ENCODE measurements around the gene TMEM229B. TPM values are rescaled to one million over a fixed set of nuclear protein-coding genes. Genes with fewer than 3 reads are reported as not detected.

TMEM229B gene
- total RNA-seq, 2 experiments from 2014 or later = 3.9 to 11.7 TPM

DNA sequence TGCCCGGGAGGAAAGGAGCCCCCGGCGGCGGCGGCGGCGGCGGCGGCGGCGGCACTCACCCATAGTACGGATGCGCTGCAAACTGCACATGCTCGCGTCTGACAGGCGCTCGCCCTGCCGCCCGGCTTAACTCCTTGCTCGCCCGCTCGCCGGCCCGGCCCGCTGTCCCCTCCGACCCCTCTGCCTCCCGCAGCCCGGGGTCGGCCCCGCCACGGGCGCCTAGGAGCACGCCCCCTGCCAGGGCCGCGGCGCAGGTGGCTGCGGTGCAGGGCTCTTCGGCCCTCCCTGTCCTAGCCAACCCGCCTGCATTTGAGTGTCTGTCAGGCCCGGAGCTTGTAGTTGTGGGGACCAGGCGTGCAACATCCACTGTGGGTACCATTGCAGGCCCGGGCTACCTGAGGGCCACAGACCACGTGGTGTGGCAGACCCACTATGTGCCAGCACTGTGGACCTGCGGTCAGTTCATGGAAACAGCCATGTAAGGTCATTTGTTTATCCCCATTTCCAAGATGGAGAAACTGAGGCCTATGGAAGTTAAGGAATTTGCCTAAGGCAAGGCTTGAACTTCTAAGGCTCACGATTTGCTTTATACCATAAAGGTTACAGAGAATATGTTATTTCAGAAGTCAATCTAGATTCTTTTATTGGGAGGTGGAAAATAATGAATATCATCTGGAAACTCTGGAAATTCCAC lies 27.0 kb upstream of the TMEM229B start:
- Histone ChIP-seq H3K9me2 (ENCODE audit: insufficient read depth, low read length) (no peaks in the 10 kb centered on the region), H3K4me1 (ENCODE audit: insufficient read depth, low read length, poor library complexity, severe bottlenecking) (peaks cover 37% of the 10 kb centered on the region), H3K4me2 (ENCODE audit: low read length) (peak overlapping the region; percentile 94), H4K20me1 (ENCODE audit: insufficient read depth, low read length) (no peaks in the 10 kb centered on the region), H3K9me3 (ENCODE audit: low read length) (no peaks in the 10 kb centered on the region), H3K27ac (ENCODE audit: low read depth, low read length, poor library complexity, severe bottlenecking) (no peak overlapping the region), H3K4me3 (ENCODE audit: low read depth, low read length, poor library complexity, severe bottlenecking) (peak overlapping the region; percentile 74), H3K36me3 (ENCODE audit: insufficient read depth, low read length) (no peaks in the 10 kb centered on the region), H3K79me2 (ENCODE audit: insufficient read depth, low read depth, low read length) (no peaks in the 10 kb centered on the region), H2AFZ (ENCODE audit: low read length) (peak overlapping the region; percentile 98)
- TF ChIP-seq EZH2phosphoT487 (IDR thresholded peaks at IDR 0.05; ENCODE audit: borderline replicate concordance, low read depth, low read length) (no peak), CTCF (conservative IDR thresholded peaks at IDR 0.05; ENCODE audit: low read length) (no peak)
- POLR2A ChIA-PET = no interaction called here
- BruUV-seq (replicated peaks) = no TSS peak
- CTCF ChIA-PET (ENCODE audit: unreplicated experiment) = no interaction called here
- peak; percentile 59 for DNase-seq (ENCODE audit: low spot score)
- intact Hi-C loops (cut with micrococcal nuclease; ENCODE audit: unreplicated experiment) = loop anchor here (1.0 kb wide), 1 partner anchor 27 kb away; the partner anchor contains the start of gene TMEM229B

DNA sequence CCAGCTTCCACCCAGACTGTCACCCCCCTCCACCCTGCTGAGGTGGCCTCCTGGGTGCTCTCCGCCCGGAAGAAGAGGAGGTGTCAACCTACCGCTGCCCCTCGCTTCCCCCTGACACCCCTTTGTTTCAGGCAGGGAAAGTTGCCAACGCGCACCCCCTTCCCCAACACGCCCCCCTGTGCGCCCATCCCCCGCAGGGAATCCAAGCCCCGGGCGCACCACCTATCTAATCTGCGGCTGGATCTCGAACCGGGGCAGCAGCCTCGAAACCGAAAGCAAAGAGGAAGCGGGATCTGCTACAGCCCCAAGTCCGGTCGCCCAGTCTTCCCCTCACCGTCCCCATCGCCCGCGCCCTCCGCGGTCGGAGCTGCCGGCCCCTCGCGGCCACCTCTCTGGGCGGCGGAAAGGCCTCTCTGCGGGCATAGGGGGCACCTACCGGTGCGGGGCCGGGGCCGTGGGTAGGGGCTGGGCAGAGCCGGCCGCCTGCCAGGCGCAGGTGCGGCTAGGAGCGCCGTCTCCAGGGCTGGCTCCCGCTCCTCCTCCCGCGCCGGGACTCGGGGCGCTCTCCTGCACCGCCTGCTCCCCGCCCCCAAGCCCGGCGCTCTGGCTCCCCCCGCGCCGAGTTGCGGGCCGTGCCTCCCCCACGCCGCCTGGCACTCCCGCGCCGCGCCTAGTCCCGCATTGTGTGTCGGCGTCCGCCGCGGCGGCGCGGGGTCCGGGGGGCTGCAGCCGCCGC lies 26.3 kb upstream of the TMEM229B start:
- Histone ChIP-seq H3K9me3 (ENCODE audit: low read length) (no peaks in the 10 kb centered on the region), H3K4me3 (ENCODE audit: low read depth, low read length, poor library complexity, severe bottlenecking) (peak overlapping the region; percentile 74), H3K4me2 (ENCODE audit: low read length) (peak overlapping the region; percentile 94), H3K4me1 (ENCODE audit: insufficient read depth, low read length, poor library complexity, severe bottlenecking) (peaks cover 37% of the 10 kb centered on the region), H3K9me2 (ENCODE audit: insufficient read depth, low read length) (no peaks in the 10 kb centered on the region), H4K20me1 (ENCODE audit: insufficient read depth, low read length) (no peaks in the 10 kb centered on the region), H3K36me3 (ENCODE audit: insufficient read depth, low read length) (no peaks in the 10 kb centered on the region), H3K27ac (ENCODE audit: low read depth, low read length, poor library complexity, severe bottlenecking) (peak overlapping the region; percentile 6), H2AFZ (ENCODE audit: low read length) (peak overlapping the region; percentile 98), H3K79me2 (ENCODE audit: insufficient read depth, low read depth, low read length) (no peaks in the 10 kb centered on the region)
- TF ChIP-seq EZH2phosphoT487 (IDR thresholded peaks at IDR 0.05; ENCODE audit: borderline replicate concordance, low read depth, low read length) (no peak), CTCF (conservative IDR thresholded peaks at IDR 0.05; ENCODE audit: low read length) (no peak)
- ChIA-PET POLR2A (interaction anchor here (1.8 to 2.8 kb wide), 2 partner anchors 10 to 22 kb away, joined by 5 to 15 read pairs; no protein-coding TSS in a partner anchor), CTCF (ENCODE audit: unreplicated experiment) (no interaction called here)
- peak; percentile 60 for DNase-seq (ENCODE audit: low spot score)
- no TSS peak for BruUV-seq (replicated peaks)
- intact Hi-C loops (cut with micrococcal nuclease; ENCODE audit: unreplicated experiment) = loop anchor here (1.0 kb wide), 1 partner anchor 27 kb away; the partner anchor contains the start of gene TMEM229B

Data from OCI-LY7 (cell line).